Measurements from ENCODE around the gene HSF4.

GRCh38 chr16:67158637-67159600, 5.6 kb upstream of the HSF4 start:
- no peak for TF ChIP-seq CTCF (IDR thresholded peaks at IDR 0.05)
- no peak for TF ChIP-seq ZFX (IDR thresholded peaks at IDR 0.05; ENCODE audit: borderline replicate concordance)

All from 22Rv1 (cell line).